ENCODE results near the gene EIF5. TPM values are rescaled to one million over a fixed set of nuclear protein-coding genes. Genes with fewer than 3 reads are reported as not detected.

EIF5 gene
- total and polyA plus RNA-seq, 10 donors, result 31.9 to 261 (median 202) TPM

GRCh38 chr14:103372552-103373304 is 38.7 kb downstream of the EIF5 start:
- Histone ChIP-seq H3K9me3 (no peaks in the 10 kb centered on the region), H3K36me3 (no peaks in the 10 kb centered on the region), H3K4me1 (no peaks in the 10 kb centered on the region), H3K27ac (no peak overlapping the region), H3K4me3 (no peak overlapping the region), H3K27me3 (replicated peaks in 1 of 7) (no peaks in the 10 kb centered on the region)
- TF ChIP-seq POLR2AphosphoS5 (IDR thresholded peaks at IDR 0.05), result no peak
- TF ChIP-seq CTCF (IDR thresholded peaks at IDR 0.05 in 8 of 11, conservative IDR thresholded peaks at IDR 0.05 in 3 of 11), result no peak
- no peak for TF ChIP-seq POLR2A (IDR thresholded peaks at IDR 0.05)
- intact Hi-C loops (cut with DNase I; ENCODE audit: low total_unique reads), result no loop called here
- WGBS, 5 donors, result 59 to 75% (median 71%) methylated on average over 11 of the region's 11 CpGs
- DNase-seq, result no peak

GRCh38 chr14:103374121-103374520 is 40.1 kb downstream of the EIF5 start:
- Histone ChIP-seq H3K36me3 (no peaks in the 10 kb centered on the region), H3K27me3 (replicated peaks in 1 of 7) (no peaks in the 10 kb centered on the region), H3K4me1 (no peaks in the 10 kb centered on the region), H3K27ac (no peak overlapping the region), H3K4me3 (no peak overlapping the region), H3K9me3 (no peaks in the 10 kb centered on the region)
- 80 to 91% (median 88%) methylated on average over 11 of the region's 11 CpGs for WGBS, 5 donors
- intact Hi-C loops (cut with DNase I; ENCODE audit: low total_unique reads), result no loop called here
- TF ChIP-seq POLR2AphosphoS5 (IDR thresholded peaks at IDR 0.05), result no peak
- no peak for TF ChIP-seq CTCF (IDR thresholded peaks at IDR 0.05 in 8 of 11, conservative IDR thresholded peaks at IDR 0.05 in 3 of 11)
- no peak for TF ChIP-seq POLR2A (IDR thresholded peaks at IDR 0.05)
- no peak for DNase-seq

- Histone ChIP-seq H3K4me1 (peaks cover 0 to 4% (median 0%) of the 10 kb centered on the region in 6 donors), H3K36me3 (no peaks in the 10 kb centered on the region), H3K9me3 (no peaks in the 10 kb centered on the region), H3K27me3 (replicated peaks in 1 of 7) (no peaks in the 10 kb centered on the region), H3K4me3 (no peak overlapping the region), H3K27ac (no peak overlapping the region)
- no peak for DNase-seq
- intact Hi-C loops (cut with DNase I; ENCODE audit: low total_unique reads), result no loop called here
- TF ChIP-seq CTCF (IDR thresholded peaks at IDR 0.05 in 8 of 11, conservative IDR thresholded peaks at IDR 0.05 in 3 of 11), result no peak
- TF ChIP-seq POLR2AphosphoS5 (IDR thresholded peaks at IDR 0.05), result no peak
- TF ChIP-seq POLR2A (IDR thresholded peaks at IDR 0.05), result no peak
- 85 to 96% (median 89%) methylated on average over 2 of the region's 2 CpGs for WGBS, 5 donors
These were observed 43.5 kb downstream of the EIF5 start for GRCh38 chr14:103377522-103378037.

- Histone ChIP-seq H3K9me3 (no peaks in the 10 kb centered on the region), H3K27ac (no peak overlapping the region), H3K4me3 (no peak overlapping the region), H3K4me1 (peaks cover 0 to 4% (median 0%) of the 10 kb centered on the region in 6 donors), H3K27me3 (replicated peaks in 1 of 7) (no peaks in the 10 kb centered on the region), H3K36me3 (no peaks in the 10 kb centered on the region)
- WGBS, 5 donors, result 78 to 90% (median 87%) methylated on average over 12 to 14 of the region's 14 CpGs
- intact Hi-C loops (cut with DNase I; ENCODE audit: low total_unique reads), result no loop called here
- DNase-seq, result no peak
- no peak for TF ChIP-seq CTCF (IDR thresholded peaks at IDR 0.05 in 8 of 11, conservative IDR thresholded peaks at IDR 0.05 in 3 of 11)
- no peak for TF ChIP-seq POLR2A (IDR thresholded peaks at IDR 0.05)
- no peak for TF ChIP-seq POLR2AphosphoS5 (IDR thresholded peaks at IDR 0.05)
These were observed 44.2 kb downstream of the EIF5 start for GRCh38 chr14:103378038-103378854.
